Adrenal gland (tissue), 5 donors: Measurements from ENCODE around the gene SFT2D1.

Experiments
- CTCF ChIP-seq, 6 experiments: fragments of 450-650 bp in 4 of 6; fragments of 200-600 bp in 2 of 6; sonication (generic) in 1 of 6; IDR thresholded peaks; 1 replicate in 5 of 6; 2 replicates in 1 of 6; pipeline versions ENCODE4 v1.5.1 to v1.8.0; 2016 to 2021; ENCODE audit warnings: antibody characterized with exemption in 6 of 6, mild to moderate bottlenecking in 2 of 6, moderate library complexity in 1 of 6
- POLR2A ChIP-seq, 2 donors: fragments of 450-650 bp; IDR thresholded peaks; one replicate each; pipeline ENCODE4 v1.6.1; 2017; ENCODE audit warnings: antibody characterized with exemption in 2 of 2, mild to moderate bottlenecking in 2 of 2, moderate library complexity in 1 of 2
- donor health status: DM: no; HTN: no; CAD: no.

DNA sequence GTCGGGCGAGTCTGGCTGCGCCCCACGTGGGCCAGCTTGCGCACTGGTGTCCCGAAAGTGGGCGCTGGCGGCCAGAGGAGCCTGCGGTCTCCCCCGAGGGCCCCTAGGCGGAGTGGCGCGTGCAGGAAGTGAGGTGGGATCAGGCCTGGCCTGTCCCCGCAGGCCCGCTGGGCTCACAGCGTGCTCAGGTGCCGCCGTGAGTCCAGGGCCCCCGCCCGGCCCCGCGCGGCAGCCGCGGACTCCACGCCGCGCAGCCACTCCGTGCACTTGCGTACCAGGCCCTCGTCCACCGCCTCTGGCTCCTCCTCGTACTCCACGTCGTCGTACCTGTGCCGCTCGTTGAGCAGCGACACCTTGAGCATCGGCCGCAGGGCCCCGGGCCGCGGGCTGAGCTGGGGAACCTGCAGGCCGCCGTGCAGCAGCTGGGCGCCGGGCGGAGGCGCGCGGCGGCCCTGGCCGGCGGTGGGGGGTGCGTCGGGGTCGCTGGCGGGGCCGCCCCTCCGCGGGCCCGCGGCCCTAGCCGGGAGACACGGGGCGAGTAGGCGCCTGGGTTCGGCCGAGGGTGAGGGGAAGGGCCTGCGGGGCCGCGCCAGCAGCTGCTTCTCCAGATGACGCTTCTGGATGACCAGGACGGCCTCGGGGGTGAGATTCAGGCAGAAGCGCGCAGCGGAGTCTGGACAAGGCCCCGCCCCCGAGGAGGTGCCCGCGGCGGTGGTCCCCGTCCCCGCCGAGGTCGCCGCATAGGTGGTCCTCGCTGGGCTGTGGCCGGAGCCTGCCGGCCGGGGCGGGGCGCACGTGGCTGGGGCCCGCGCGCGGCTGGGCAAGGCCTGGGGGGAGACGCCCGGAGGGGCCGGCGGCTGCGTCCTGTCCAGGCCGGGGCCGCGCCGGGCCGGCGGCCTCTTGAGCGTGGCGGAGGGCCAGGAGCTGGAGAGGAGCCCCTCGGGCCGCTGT is 35.0 kb downstream of the SFT2D1 start:
- TF ChIP-seq CTCF (IDR thresholded peaks at IDR 0.05) (no peak), POLR2A (IDR thresholded peaks at IDR 0.05) (no peak)
